ENCODE measurements around the gene EPHX1. TPM values are rescaled to one million over a fixed set of nuclear protein-coding genes. Genes with fewer than 3 reads are reported as not detected.
A peak's percentile ranks its signal among the peaks of the same experiment; 100 is the strongest.

EPHX1 gene
- total and polyA plus RNA-seq, 2 of the 8 experiments (the other 6 are each of a cell fraction or from before 2014, with no cell fraction given): 45.3 to 79.1 TPM

GRCh38 chr1:225881959-225882693, 72.2 kb downstream of the EPHX1 start, which contains the start of gene TMEM63A (continued):
- TF ChIP-seq SIX5 (IDR thresholded peaks at IDR 0.05; ENCODE audit: low read depth, low read length) (no peak), TAF7 (optimal IDR thresholded peaks at IDR 0.05; ENCODE audit: borderline replicate concordance, low read depth, low read length) (peak; percentile 46), KDM4A (IDR thresholded peaks at IDR 0.05; ENCODE audit: low read depth, low read length, severe bottlenecking) (peak; percentile 34), PHF8 (conservative IDR thresholded peaks at IDR 0.05; ENCODE audit: low read depth, low read length) (peak; percentile 13; the same call in 1 of the 2 replicates), TAF1 (IDR thresholded peaks at IDR 0.05; ENCODE audit: low read depth, low read length) (0 out of 2 replicates have a peak, but pooled peaks have one; percentile 37), SAP30 (IDR thresholded peaks at IDR 0.05; ENCODE audit: insufficient read depth, insufficient replicate concordance, low read length) (no peak), SIRT6 (IDR thresholded peaks at IDR 0.05; ENCODE audit: low read length) (no peak), EP300 (IDR thresholded peaks at IDR 0.05; ENCODE audit: borderline replicate concordance in 1 of 2, low read depth in 2 of 2, low read length in 2 of 2) (peak in 1 of 2 experiments; percentile 23; a peak in 1 of 3 replicates), JUN (IDR thresholded peaks at IDR 0.05; ENCODE audit: low read depth, low read length) (no peak), BCL11A (IDR thresholded peaks at IDR 0.05; ENCODE audit: low read depth in 2 of 2, low read length in 2 of 2) (no peak), CREB1 (IDR thresholded peaks at IDR 0.05) (0 out of 2 replicates have a peak, but pooled peaks have one; percentile 16), GABPA (IDR thresholded peaks at IDR 0.05; ENCODE audit: borderline replicate concordance, insufficient read depth, low read length) (no peak), CTCF (IDR thresholded peaks at IDR 0.05; ENCODE audit: control extremely low read depth in 1 of 3, insufficient read depth in 1 of 3, low read depth in 1 of 3, low read length in 3 of 3) (peak in 2 of 3 experiments; percentile 1 to 16; a peak in 1 of 4 replicates), MAX (IDR thresholded peaks at IDR 0.05) (peak; percentile 51)
